ENCODE data around the gene DHRS11. TPM values are rescaled to one million over a fixed set of nuclear protein-coding genes. Genes with fewer than 3 reads are reported as not detected.

Gene DHRS11
- total RNA-seq, 4 donors from 2014 or later, result 93.1 to 307 (median 214) TPM

- H3K27me3 ChIP-seq, result peaks cover 85% of the 10 kb centered on the region
- peaks cover 4 to 21% (median 19%) of the 10 kb centered on the region in 4 donors for H3K4me1 ChIP-seq
- in situ Hi-C loops (cut with MboI; ENCODE audit: low pct_ligation_motif_present in 1 of 4, low pct_unique_long_range_greater_than_20kb in 1 of 4, low sequenced_read_pairs in 3 of 4) (loop anchor here in 3 of 4 donors (25.0 kb wide), 3 partner anchors 396 to 596 kb away; no protein-coding TSS in a partner anchor), intact Hi-C loops (cut with DNase I; ENCODE audit: low total_unique reads) (no loop called here)
- DNase-seq, result no peak
- WGBS, 2 donors (ENCODE audit: low coverage in 1 of 2), result 21 to 28% methylated on average over 4 to 34 of the region's 43 CpGs
- H3K9me3 ChIP-seq, result no peaks in the 10 kb centered on the region
- H3K27ac ChIP-seq, result peak overlapping the region in 1 of 4 donors; percentile 56
- H3K4me3 ChIP-seq, result peak overlapping the region in 3 of 4 donors; percentile 3 to 47 (median 24)
- H3K36me3 ChIP-seq, result no peaks in the 10 kb centered on the region
- TF ChIP-seq EP300 (IDR thresholded peaks at IDR 0.05; ENCODE audit: low read depth), result no peak
- TF ChIP-seq, protein P1, sequence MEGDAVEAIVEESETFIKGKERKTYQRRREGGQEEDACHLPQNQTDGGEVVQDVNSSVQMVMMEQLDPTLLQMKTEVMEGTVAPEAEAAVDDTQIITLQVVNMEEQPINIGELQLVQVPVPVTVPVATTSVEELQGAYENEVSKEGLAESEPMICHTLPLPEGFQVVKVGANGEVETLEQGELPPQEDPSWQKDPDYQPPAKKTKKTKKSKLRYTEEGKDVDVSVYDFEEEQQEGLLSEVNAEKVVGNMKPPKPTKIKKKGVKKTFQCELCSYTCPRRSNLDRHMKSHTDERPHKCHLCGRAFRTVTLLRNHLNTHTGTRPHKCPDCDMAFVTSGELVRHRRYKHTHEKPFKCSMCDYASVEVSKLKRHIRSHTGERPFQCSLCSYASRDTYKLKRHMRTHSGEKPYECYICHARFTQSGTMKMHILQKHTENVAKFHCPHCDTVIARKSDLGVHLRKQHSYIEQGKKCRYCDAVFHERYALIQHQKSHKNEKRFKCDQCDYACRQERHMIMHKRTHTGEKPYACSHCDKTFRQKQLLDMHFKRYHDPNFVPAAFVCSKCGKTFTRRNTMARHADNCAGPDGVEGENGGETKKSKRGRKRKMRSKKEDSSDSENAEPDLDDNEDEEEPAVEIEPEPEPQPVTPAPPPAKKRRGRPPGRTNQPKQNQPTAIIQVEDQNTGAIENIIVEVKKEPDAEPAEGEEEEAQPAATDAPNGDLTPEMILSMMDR (IDR thresholded peaks at IDR 0.05), result no peak
- TF ChIP-seq POLR2A (IDR thresholded peaks at IDR 0.05), result no peak
- TF ChIP-seq POLR2AphosphoS5 (IDR thresholded peaks at IDR 0.05), result no peak
Measured at GRCh38 chr17:36641331-36641876, 49.7 kb downstream of the DHRS11 start.

GRCh38 chr17:36641877-36642845, 50.5 kb downstream of the DHRS11 start:
- in situ Hi-C loops (cut with MboI; ENCODE audit: low pct_ligation_motif_present in 1 of 4, low pct_unique_long_range_greater_than_20kb in 1 of 4, low sequenced_read_pairs in 3 of 4), result loop anchor here in 3 of 4 donors (25.0 kb wide), 3 partner anchors 395 to 595 kb away; no protein-coding TSS in a partner anchor

GRCh38 chr17:36643086-36643685, 51.5 kb downstream of the DHRS11 start:
- H3K27me3 ChIP-seq, result peaks cover 78% of the 10 kb centered on the region
- no peaks in the 10 kb centered on the region for H3K9me3 ChIP-seq
- TF ChIP-seq POLR2A (IDR thresholded peaks at IDR 0.05) (no peak), POLR2AphosphoS5 (IDR thresholded peaks at IDR 0.05) (no peak), EP300 (IDR thresholded peaks at IDR 0.05; ENCODE audit: low read depth) (no peak)
- TF ChIP-seq, protein P1 (IDR thresholded peaks at IDR 0.05), result no peak
- 34 to 60% methylated on average over 2 to 3 of the region's 3 CpGs for WGBS, 2 donors (ENCODE audit: low coverage in 1 of 2)
- H3K4me1 ChIP-seq, result peaks cover 4 to 21% (median 19%) of the 10 kb centered on the region in 4 donors
- no peaks in the 10 kb centered on the region for H3K36me3 ChIP-seq
- no peak overlapping the region for H3K27ac ChIP-seq
- no peak for DNase-seq
- no peak overlapping the region for H3K4me3 ChIP-seq
- intact Hi-C loops (cut with DNase I; ENCODE audit: low total_unique reads), result no loop called here
- in situ Hi-C loops (cut with MboI; ENCODE audit: low pct_ligation_motif_present in 1 of 4, low pct_unique_long_range_greater_than_20kb in 1 of 4, low sequenced_read_pairs in 3 of 4), result loop anchor here in 3 of 4 donors (25.0 kb wide), 3 partner anchors 394 to 594 kb away; no protein-coding TSS in a partner anchor

More at GRCh38 chr17:36641877-36642845, 50.5 kb downstream of the DHRS11 start:
- 3 to 7% methylated on average over 4 to 63 of the region's 64 CpGs for WGBS, 2 donors (ENCODE audit: low coverage in 1 of 2)
- TF ChIP-seq POLR2A (IDR thresholded peaks at IDR 0.05) (no peak), EP300 (IDR thresholded peaks at IDR 0.05; ENCODE audit: low read depth) (no peak), POLR2AphosphoS5 (IDR thresholded peaks at IDR 0.05) (no peak)
- TF ChIP-seq, protein P1 (IDR thresholded peaks at IDR 0.05), result no peak
- Histone ChIP-seq H3K4me3 (peak overlapping the region in 3 of 4 donors; percentile 3 to 47 (median 24)), H3K9me3 (no peaks in the 10 kb centered on the region), H3K27ac (peak overlapping the region in 1 of 4 donors; percentile 56), H3K27me3 (peaks cover 85% of the 10 kb centered on the region), H3K36me3 (no peaks in the 10 kb centered on the region), H3K4me1 (peaks cover 4 to 21% (median 19%) of the 10 kb centered on the region in 4 donors)
- intact Hi-C loops (cut with DNase I; ENCODE audit: low total_unique reads), result no loop called here
- peak; percentile 54 for DNase-seq
